Subcutaneous abdominal adipose tissue (tissue), 5 donors: Measurements from ENCODE around the gene CHD2.

Experiments used
- H3K27ac ChIP-seq: one replicate; pipeline ENCODE4 v1.7.0; 2013; ENCODE audit warnings: low read depth, mild to moderate bottlenecking, inconsistent platforms, low read length, moderate library complexity
- H3K27me3 ChIP-seq, 5 donors: one replicate each; pipeline ENCODE4 v1.7.0; 2013; ENCODE audit warnings: low read length in 5 of 5, inconsistent platforms in 1 of 5; ENCODE audit not compliant: control insufficient read depth in 5 of 5, insufficient read depth in 4 of 5
- H3K36me3 ChIP-seq, 5 donors: one replicate each; pipeline ENCODE4 v1.7.0; 2013; ENCODE audit warnings: low read length in 5 of 5; ENCODE audit not compliant: control insufficient read depth in 5 of 5, insufficient read depth in 5 of 5
- H3K4me1 ChIP-seq, 5 donors: one replicate each; pipeline ENCODE4 v1.7.0; 2013; ENCODE audit warnings: low read length in 5 of 5, mild to moderate bottlenecking in 3 of 5, moderate library complexity in 1 of 5; ENCODE audit not compliant: control insufficient read depth in 5 of 5, insufficient read depth in 5 of 5
- H3K4me3 ChIP-seq, 5 donors: one replicate each; pipeline ENCODE4 v1.7.0; 2013; ENCODE audit warnings: low read length in 5 of 5, low read depth in 1 of 5
- H3K9ac ChIP-seq, 5 donors: one replicate each; pipeline ENCODE4 v1.7.0; 2013; ENCODE audit warnings: low read length in 5 of 5, mild to moderate bottlenecking in 4 of 5, moderate library complexity in 3 of 5
- H3K9me3 ChIP-seq, 5 donors: one replicate each; pipeline ENCODE4 v1.7.0; 2013; ENCODE audit warnings: low read length in 5 of 5; ENCODE audit not compliant: control insufficient read depth in 5 of 5
- donor health status: healthy.
- donor health status: healthy.
- donor health status: healthy.
- donor health status: healthy.
- donor health status: healthy.

The CHD2 gene

DNA sequence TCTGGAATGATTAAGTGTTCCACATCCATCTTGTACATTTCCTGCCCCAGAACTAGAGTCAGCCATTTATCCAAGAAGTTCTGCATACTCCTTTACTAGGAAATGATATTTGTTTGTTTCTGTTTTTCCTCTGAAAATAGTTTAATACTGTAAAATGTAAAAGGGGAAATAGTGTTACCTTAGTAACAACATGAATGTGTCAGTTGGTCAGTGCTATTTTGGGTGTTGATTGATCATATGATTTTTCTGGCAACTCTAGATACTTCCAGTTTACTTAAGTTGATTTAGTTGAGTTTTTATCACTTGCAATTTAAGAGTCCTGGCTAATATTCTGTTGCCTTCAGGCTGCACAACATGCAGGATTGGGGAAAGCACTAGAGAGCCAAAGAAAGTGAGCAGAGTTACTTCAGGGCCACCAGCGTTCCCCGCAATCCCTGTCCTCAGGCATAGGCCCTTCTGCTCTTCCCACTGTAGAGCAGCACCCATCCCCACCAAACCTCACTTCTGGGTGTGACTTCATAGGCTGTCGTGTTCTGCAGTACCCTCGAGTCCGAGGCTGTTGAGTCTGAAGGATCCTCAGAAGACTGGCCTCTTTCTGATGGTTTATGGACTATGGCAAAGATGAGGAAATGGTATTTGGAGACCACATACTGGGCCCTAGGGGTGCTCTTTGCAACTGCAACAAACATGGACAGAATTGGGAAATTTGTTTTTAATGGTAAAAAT is 69.0 kb downstream of the CHD2 start:
- Histone ChIP-seq H3K4me3 (peak overlapping the region in 1 of 5 donors; percentile 22), H3K4me1 (peaks cover 1 to 8% (median 5%) of the 10 kb centered on the region in 5 donors), H3K9me3 (no peaks in the 10 kb centered on the region), H3K27me3 (no peaks in the 10 kb centered on the region), H3K27ac (peak overlapping the region; percentile 26), H3K9ac (no peak overlapping the region), H3K36me3 (peaks cover 49 to 76% (median 61%) of the 10 kb centered on the region in 5 donors)

DNA sequence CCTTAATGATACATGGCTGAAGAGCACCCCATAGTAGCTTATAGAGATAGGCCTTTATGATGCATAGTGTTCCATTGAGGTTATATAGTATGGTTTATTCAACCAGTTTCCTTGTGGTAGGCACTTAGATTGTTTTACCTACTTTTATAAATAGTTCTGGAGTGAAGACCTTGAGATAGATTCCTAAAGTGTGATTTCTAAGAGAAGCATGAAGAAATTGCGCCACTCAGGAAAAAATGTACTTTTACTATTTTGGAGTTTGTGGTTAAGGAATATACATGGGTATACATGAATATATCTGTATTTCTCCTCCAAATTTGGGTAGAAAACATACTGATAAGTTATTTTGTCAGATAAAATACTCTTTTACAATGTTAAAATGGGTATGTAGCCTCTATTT is 70.5 kb downstream of the CHD2 start:
- Histone ChIP-seq H3K9me3 (no peaks in the 10 kb centered on the region), H3K9ac (no peak overlapping the region), H3K4me3 (no peak overlapping the region), H3K36me3 (peaks cover 58 to 80% (median 67%) of the 10 kb centered on the region in 5 donors), H3K27ac (no peak overlapping the region), H3K4me1 (peaks cover 1 to 8% (median 5%) of the 10 kb centered on the region in 5 donors), H3K27me3 (no peaks in the 10 kb centered on the region)

DNA sequence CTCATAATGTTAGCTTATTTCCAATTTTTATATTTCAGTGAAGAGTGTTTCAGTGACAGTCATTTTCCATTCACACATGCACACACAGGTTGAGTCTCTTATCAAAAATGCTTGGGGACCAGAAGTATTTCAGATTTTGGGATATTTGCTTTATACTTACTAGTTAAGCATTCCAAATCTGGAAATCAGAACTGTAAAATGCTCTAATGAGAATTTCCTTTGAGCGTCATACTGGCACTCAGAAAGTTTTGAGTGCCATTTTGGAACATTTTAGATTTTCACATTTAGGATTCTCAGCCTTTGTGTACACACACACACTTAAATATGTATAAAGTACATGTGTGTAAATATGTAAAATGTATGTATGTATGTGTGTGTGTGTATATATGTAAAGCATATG is 71.0 kb downstream of the CHD2 start:
- H3K4me1 ChIP-seq = peaks cover 1 to 8% (median 5%) of the 10 kb centered on the region in 5 donors
- H3K9me3 ChIP-seq = no peaks in the 10 kb centered on the region
- no peak overlapping the region for H3K9ac ChIP-seq
- no peaks in the 10 kb centered on the region for H3K27me3 ChIP-seq
- no peak overlapping the region for H3K27ac ChIP-seq
- no peak overlapping the region for H3K4me3 ChIP-seq
- H3K36me3 ChIP-seq = peaks cover 62 to 81% (median 71%) of the 10 kb centered on the region in 5 donors

DNA sequence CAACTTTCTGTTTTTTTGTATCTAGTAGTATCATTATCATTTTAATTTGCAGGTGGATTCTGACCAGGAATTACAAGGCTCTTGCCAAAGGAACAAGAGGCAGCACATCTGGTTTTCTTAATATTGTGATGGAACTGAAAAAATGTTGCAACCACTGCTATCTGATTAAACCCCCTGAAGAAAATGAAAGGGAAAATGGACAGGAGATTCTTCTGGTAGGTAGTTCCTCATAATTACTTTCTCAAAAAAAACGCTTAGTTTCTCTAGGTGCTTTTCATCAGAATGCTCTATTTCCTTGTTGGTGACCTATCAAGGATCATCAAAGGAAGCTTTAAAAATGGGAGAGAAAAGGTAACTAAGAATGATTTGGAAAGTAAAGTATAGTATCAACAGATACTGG is 71.6 kb downstream of the CHD2 start:
- no peak overlapping the region for H3K27ac ChIP-seq
- H3K9ac ChIP-seq = no peak overlapping the region
- no peak overlapping the region for H3K4me3 ChIP-seq
- H3K9me3 ChIP-seq = no peaks in the 10 kb centered on the region
- H3K27me3 ChIP-seq = no peaks in the 10 kb centered on the region
- H3K36me3 ChIP-seq = peaks cover 61 to 78% (median 67%) of the 10 kb centered on the region in 5 donors
- H3K4me1 ChIP-seq = peaks cover 1 to 8% (median 5%) of the 10 kb centered on the region in 5 donors

DNA sequence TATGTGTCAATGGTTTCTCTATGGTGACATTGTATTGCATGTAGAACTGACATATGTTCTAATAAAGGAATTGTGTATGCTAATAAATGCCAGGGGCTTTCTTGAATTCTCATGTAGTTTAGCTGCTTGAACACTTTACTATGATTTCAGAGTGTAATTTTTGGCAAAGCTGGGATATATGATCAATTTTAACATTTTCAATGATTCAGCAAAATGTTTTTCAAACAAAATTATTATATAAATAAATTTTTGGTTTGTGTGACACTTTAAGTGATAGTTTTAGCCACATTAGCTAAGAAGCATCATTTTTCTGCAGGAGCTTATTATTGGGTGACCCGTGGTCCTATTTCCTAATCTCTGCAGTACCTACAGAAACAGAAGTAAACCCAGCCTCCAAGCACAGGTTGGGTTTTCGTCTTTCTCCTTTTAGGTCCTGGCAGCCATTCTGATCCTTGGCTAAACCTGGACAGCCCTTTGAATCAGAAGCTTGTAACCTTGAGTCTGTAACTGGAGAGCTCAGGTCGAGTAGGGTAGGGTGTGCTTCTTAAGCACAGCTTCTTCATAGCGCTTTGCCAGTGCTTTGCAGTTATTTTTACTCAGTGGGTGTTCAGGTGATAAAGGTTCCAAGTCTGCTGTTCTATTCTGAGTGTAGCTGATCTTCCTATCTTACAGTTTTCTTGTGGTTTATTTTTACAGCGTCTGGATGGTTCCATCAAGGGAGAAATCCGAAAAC is 74.2 kb downstream of the CHD2 start:
- Histone ChIP-seq H3K9me3 (no peaks in the 10 kb centered on the region), H3K27ac (no peak overlapping the region), H3K27me3 (no peaks in the 10 kb centered on the region), H3K4me3 (no peak overlapping the region), H3K36me3 (peaks cover 61 to 75% (median 73%) of the 10 kb centered on the region in 5 donors), H3K4me1 (peaks cover 1 to 5% (median 3%) of the 10 kb centered on the region in 5 donors), H3K9ac (no peak overlapping the region)

DNA sequence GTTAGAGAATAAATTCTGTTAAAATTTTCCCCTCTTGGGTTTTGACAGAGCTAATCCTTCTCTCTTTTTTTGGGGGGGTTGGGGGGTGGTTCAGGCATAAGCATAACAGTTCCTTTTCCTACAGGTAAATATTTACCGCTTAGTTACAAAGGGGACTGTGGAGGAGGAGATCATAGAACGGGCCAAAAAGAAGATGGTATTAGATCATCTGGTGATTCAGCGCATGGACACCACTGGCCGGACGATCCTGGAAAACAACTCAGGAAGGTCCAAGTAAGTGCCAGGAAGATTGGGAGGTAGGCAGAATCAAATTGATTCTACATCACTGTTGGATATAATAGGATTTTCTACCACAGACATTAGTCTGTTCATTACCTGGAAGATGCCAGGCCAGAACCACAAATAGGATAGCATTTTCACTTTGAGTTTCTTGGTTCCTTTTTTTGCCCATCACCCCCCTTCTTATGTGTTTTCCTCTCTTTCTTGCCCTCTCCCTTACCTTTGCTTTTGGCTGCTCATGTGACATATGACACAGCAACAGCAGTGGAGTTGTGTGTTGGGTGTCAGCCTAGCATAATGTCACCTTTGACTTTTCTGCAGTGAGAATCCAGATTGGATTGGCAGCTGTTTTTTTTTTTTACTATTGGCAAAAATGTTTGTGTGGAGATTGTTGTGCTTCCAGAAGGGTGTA is 79.0 kb downstream of the CHD2 start:
- Histone ChIP-seq H3K4me3 (no peak overlapping the region), H3K9me3 (no peaks in the 10 kb centered on the region), H3K36me3 (peaks cover 73 to 85% (median 83%) of the 10 kb centered on the region in 5 donors), H3K27ac (no peak overlapping the region), H3K9ac (no peak overlapping the region), H3K27me3 (no peaks in the 10 kb centered on the region), H3K4me1 (peaks cover 0 to 5% (median 3%) of the 10 kb centered on the region in 5 donors)

DNA sequence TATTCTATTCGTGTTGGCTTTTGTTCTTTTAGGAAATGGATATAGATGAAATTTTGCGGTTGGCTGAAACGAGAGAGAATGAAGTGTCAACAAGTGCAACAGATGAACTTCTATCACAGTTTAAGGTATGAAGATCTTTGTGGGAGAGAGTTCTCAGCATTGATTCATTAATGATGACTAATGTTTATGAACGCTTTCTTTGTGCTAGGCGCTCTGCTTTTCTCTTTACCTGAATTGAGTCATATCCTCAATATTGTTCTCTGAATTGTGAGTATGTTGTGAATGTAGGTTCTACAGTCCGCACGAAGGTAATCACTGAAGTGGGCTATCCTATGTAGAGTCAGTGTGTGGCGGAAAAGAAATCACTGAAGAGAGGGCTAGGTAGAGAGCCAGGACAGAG is 81.2 kb downstream of the CHD2 start:
- Histone ChIP-seq H3K27me3 (no peaks in the 10 kb centered on the region), H3K9ac (no peak overlapping the region), H3K4me3 (no peak overlapping the region), H3K36me3 (peaks cover 76 to 88% (median 83%) of the 10 kb centered on the region in 5 donors), H3K4me1 (peaks cover 0 to 5% (median 3%) of the 10 kb centered on the region in 5 donors), H3K9me3 (no peaks in the 10 kb centered on the region), H3K27ac (no peak overlapping the region)

DNA sequence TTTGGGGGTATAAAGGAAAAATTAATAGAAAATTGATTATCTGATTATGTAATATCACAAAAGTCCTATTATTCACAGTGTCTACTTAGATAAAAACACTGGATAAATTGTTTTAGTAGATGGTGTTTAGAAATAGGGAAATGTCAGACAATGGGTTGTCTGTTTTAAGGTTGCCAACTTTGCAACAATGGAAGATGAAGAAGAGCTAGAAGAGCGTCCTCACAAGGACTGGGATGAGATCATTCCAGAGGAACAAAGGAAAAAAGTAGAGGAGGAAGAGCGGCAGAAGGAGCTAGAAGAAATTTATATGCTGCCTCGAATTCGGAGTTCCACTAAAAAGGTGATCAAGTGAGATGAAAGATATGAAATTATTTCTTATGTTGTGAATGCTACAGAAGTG is 84.0 kb downstream of the CHD2 start:
- H3K9me3 ChIP-seq = no peaks in the 10 kb centered on the region
- no peak overlapping the region for H3K9ac ChIP-seq
- peaks cover 0 to 5% (median 3%) of the 10 kb centered on the region in 5 donors for H3K4me1 ChIP-seq
- H3K4me3 ChIP-seq = no peak overlapping the region
- no peak overlapping the region for H3K27ac ChIP-seq
- H3K36me3 ChIP-seq = peaks cover 65 to 92% (median 78%) of the 10 kb centered on the region in 5 donors
- no peaks in the 10 kb centered on the region for H3K27me3 ChIP-seq

DNA sequence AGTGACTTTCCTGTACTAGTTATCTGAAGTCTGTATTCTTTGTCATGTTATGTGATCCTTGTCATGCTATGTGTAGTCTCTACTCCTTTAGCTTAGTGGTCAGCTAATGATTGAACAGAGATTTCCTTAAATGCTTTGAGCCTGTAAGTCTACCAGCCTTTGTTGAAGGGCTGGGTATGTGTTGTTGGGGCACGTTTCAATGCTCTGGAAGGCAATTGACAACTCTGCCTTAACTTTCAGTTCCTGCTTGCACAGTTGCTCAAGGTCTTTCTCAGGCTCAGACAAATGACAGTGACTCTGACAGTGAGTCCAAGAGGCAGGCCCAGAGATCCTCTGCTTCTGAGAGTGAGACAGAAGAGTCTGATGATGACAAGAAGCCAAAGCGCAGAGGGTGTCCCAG is 89.3 kb downstream of the CHD2 start:
- H3K4me3 ChIP-seq = no peak overlapping the region
- no peak overlapping the region for H3K9ac ChIP-seq
- no peaks in the 10 kb centered on the region for H3K9me3 ChIP-seq
- no peak overlapping the region for H3K27ac ChIP-seq
- H3K27me3 ChIP-seq = no peaks in the 10 kb centered on the region
- peaks cover 65 to 86% (median 79%) of the 10 kb centered on the region in 5 donors for H3K36me3 ChIP-seq
- H3K4me1 ChIP-seq = no peaks in the 10 kb centered on the region

DNA sequence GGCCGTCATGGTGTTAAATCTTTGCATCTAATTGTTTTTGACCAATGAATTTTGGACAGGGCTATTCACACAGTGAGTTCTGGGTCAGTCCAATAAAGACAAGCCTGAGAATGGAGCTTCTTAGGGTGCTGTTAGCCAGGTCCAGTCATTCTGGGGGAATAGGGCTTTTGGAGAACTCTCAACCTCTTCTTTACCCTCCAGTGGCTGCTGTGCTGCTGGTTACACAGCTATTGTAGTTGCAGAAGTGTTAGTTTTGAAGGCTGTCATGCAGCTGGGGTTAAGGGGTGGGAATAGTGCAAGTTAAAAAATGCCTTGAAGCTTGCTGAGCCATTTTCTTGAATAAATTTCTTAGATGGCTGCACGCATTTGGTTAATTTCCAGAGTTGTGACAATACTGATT is 89.9 kb downstream of the CHD2 start:
- Histone ChIP-seq H3K9ac (no peak overlapping the region), H3K4me1 (no peaks in the 10 kb centered on the region), H3K36me3 (peaks cover 65 to 86% (median 76%) of the 10 kb centered on the region in 5 donors), H3K9me3 (no peaks in the 10 kb centered on the region), H3K4me3 (no peak overlapping the region), H3K27me3 (no peaks in the 10 kb centered on the region), H3K27ac (no peak overlapping the region)
